Endodermal cell (in vitro differentiated cells): ENCODE results near the gene TRIM41. TPM values are rescaled to one million over a fixed set of nuclear protein-coding genes. Genes with fewer than 3 reads are reported as not detected.
A peak's percentile ranks its signal among the peaks of the same experiment; 100 is the strongest.
"Not testable (repeated sequence)": the region's sequence is repeated elsewhere in the genome, so short reads cannot be mapped to it uniquely, and the experiment has no call there.

Source experiments
- DNase-seq: peaks from one replicate; pipeline ENCODE4 v3.0.0-alpha.2; 2017
- H3K27ac ChIP-seq: 2 replicates; pipeline ENCODE4 v1.5.1; 2013; ENCODE audit warnings: mild to moderate bottlenecking, low read depth, low read length, moderate library complexity
- H3K27me3 ChIP-seq: 2 replicates; pipeline ENCODE4 v1.6.1; 2013; ENCODE audit warnings: mild to moderate bottlenecking, low read length, moderate library complexity; ENCODE audit not compliant: insufficient read depth, control insufficient read depth, poor library complexity, severe bottlenecking
- H3K36me3 ChIP-seq: 2 replicates; pipeline ENCODE4 v1.7.0; 2013; ENCODE audit warnings: mild to moderate bottlenecking, low read length, moderate library complexity; ENCODE audit not compliant: control insufficient read depth, insufficient read depth
- H3K4me1 ChIP-seq: one replicate; pipeline ENCODE4 v1.7.0; 2013; ENCODE audit warnings: low read length; ENCODE audit not compliant: control insufficient read depth, insufficient read depth
- H3K4me3 ChIP-seq: 2 replicates; pipeline ENCODE4 v1.5.1; 2013; ENCODE audit warnings: mild to moderate bottlenecking, low read length, moderate library complexity
- H3K9ac ChIP-seq: 2 replicates; pipeline ENCODE4 v1.6.1; 2013; ENCODE audit warnings: mild to moderate bottlenecking, low read length, moderate library complexity; ENCODE audit not compliant: poor library complexity, severe bottlenecking; ENCODE audit errors: extremely low read depth
- H3K9me3 ChIP-seq: 2 replicates; pipeline ENCODE4 v1.6.1; 2013; ENCODE audit warnings: mild to moderate bottlenecking, low read length, moderate library complexity; ENCODE audit not compliant: control insufficient read depth
- H3K27ac Mint-ChIP-seq: 2 replicates; pipeline ENCODE4 v1.8.0; 2020; ENCODE audit warnings: mixed read lengths
- H3K27me3 Mint-ChIP-seq: 2 replicates; pipeline ENCODE4 v1.8.0; 2021; ENCODE audit warnings: mild to moderate bottlenecking, mixed read lengths; ENCODE audit not compliant: insufficient read depth
- H3K36me3 Mint-ChIP-seq: 2 replicates; pipeline ENCODE4 v1.8.0; 2020; ENCODE audit warnings: low read depth, mixed read lengths
- H3K4me1 Mint-ChIP-seq: 2 replicates; pipeline ENCODE4 v1.8.0; 2020; ENCODE audit warnings: mixed read lengths
- H3K4me3 Mint-ChIP-seq: 2 replicates; pipeline ENCODE4 v1.8.0; 2020; ENCODE audit warnings: mild to moderate bottlenecking, moderate library complexity, mixed read lengths
- H3K9me3 Mint-ChIP-seq: 2 replicates; pipeline ENCODE4 v1.8.0; 2020; ENCODE audit warnings: mild to moderate bottlenecking, mixed read lengths
- WGBS, 2 experiments: methylation state at CpG; one replicate each; pipeline versions ENCODE4 v1.1.5 to v1.1.7; 2013; ENCODE audit warnings: missing lambda C conversion rate in 2 of 2, mixed read lengths in 1 of 2; ENCODE audit not compliant: insufficient coverage in 1 of 2, insufficient read length in 1 of 2; 5-methylcytosine and 5-hydroxymethylcytosine counted together
- total RNA-seq, 2 donors: library from RNA; stranded (reverse); fragmentation: NEBNext Ultra II Directional in 1 of 2; extraction: Animal tissue kit (Norgen Biotek cat#: 25700) in 1 of 2; gene quantifications; 2 replicates in 1 of 2; 3 replicates in 1 of 2; pipeline ENCODE4 v1.2.1, GENCODE V29; 2021
- TF ChIP-seq, protein P1 (sequence below): fragments of 200-600 bp; sonication (generic); conservative IDR thresholded peaks from 2 replicates; pipeline ENCODE4 v1.5.0; 2021; ENCODE audit warnings: antibody characterized with exemption, mild to moderate bottlenecking

Gene TRIM41
- total RNA-seq, 2 donors from 2014 or later: 37.5 to 41.7 TPM

DNA sequence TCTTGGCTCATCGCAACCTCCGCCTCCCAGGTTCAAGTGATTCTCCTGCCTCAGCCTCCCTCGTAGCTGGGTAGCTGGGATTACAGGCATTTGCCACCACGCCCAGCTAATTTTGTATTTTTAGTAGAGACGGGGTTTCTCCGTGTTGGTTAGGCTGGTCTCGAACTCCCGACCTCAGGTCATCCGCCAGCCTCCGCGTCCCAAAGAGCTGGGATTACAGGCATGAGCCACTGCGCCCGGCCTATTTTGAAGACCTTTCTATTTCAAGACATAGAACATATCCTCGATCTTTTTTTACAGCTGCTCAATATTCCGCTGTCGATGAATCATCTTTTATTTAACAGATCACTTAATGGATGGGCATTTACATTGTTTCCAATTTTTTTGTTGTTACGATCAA, 12.4 kb upstream of the TRIM41 start:
- not testable (repeated sequence) for DNase-seq, H3K4me1 ChIP-seq, H3K9ac ChIP-seq, H3K9me3 ChIP-seq, H3K4me1 Mint-ChIP-seq, H3K27ac Mint-ChIP-seq, H3K27ac ChIP-seq, H3K36me3 Mint-ChIP-seq, H3K36me3 ChIP-seq, H3K4me3 Mint-ChIP-seq, H3K4me3 ChIP-seq, H3K9me3 Mint-ChIP-seq
- peaks cover 27% of the 10 kb centered on the region for H3K27me3 ChIP-seq
- H3K27me3 Mint-ChIP-seq: peaks cover 32% of the 10 kb centered on the region
- 80 to 82% methylated on average over 16 to 17 of the region's 17 CpGs for WGBS, 2 experiments

- H3K27me3 ChIP-seq: peaks cover 26% of the 10 kb centered on the region
- H3K27ac ChIP-seq: no peak overlapping the region
- H3K4me3 Mint-ChIP-seq: no peak overlapping the region
- no peak overlapping the region for H3K9ac ChIP-seq
- TF ChIP-seq, protein P1, sequence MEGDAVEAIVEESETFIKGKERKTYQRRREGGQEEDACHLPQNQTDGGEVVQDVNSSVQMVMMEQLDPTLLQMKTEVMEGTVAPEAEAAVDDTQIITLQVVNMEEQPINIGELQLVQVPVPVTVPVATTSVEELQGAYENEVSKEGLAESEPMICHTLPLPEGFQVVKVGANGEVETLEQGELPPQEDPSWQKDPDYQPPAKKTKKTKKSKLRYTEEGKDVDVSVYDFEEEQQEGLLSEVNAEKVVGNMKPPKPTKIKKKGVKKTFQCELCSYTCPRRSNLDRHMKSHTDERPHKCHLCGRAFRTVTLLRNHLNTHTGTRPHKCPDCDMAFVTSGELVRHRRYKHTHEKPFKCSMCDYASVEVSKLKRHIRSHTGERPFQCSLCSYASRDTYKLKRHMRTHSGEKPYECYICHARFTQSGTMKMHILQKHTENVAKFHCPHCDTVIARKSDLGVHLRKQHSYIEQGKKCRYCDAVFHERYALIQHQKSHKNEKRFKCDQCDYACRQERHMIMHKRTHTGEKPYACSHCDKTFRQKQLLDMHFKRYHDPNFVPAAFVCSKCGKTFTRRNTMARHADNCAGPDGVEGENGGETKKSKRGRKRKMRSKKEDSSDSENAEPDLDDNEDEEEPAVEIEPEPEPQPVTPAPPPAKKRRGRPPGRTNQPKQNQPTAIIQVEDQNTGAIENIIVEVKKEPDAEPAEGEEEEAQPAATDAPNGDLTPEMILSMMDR: peak; percentile 55
- peak; percentile 51 for DNase-seq
- H3K4me3 ChIP-seq: no peak overlapping the region
- peaks cover 30% of the 10 kb centered on the region for H3K27me3 Mint-ChIP-seq
- 46 to 55% methylated on average over 7 of the region's 7 CpGs for WGBS, 2 experiments
- no peaks in the 10 kb centered on the region for H3K4me1 ChIP-seq
- H3K9me3 ChIP-seq: no peaks in the 10 kb centered on the region
- H3K36me3 Mint-ChIP-seq: no peaks in the 10 kb centered on the region
- H3K4me1 Mint-ChIP-seq: peaks cover 2% of the 10 kb centered on the region
- no peaks in the 10 kb centered on the region for H3K36me3 ChIP-seq
- no peaks in the 10 kb centered on the region for H3K9me3 Mint-ChIP-seq
- no peak overlapping the region for H3K27ac Mint-ChIP-seq
These were observed 11.9 kb upstream of the TRIM41 start for GRCh38 chr5:181211208-181211607.

DNA sequence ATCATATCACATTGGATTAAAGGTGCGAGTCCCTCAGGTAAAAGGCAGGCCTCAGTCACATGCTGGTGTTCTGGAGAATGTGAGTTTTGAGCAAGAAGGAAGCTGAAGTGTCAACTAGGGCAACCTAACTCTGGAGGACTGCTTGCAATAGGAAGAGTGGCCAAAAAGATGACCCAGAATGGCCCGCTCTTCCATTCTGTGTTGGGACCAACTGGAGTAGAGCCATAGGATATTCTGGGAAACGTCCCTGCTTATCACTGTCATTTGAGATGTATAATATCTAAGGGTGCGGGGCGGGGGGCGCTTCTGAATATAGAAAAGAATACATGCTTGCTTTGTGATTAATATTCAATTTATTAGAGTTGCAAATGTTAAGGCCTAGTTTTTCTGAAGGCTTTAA, 11.0 kb upstream of the TRIM41 start:
- Mint-ChIP-seq H3K4me1 (peaks cover 2% of the 10 kb centered on the region), H3K27ac (no peak overlapping the region), H3K27me3 (peaks cover 31% of the 10 kb centered on the region), H3K9me3 (no peaks in the 10 kb centered on the region), H3K4me3 (no peak overlapping the region), H3K36me3 (no peaks in the 10 kb centered on the region)
- Histone ChIP-seq H3K27ac (no peak overlapping the region), H3K4me3 (no peak overlapping the region), H3K9ac (no peak overlapping the region), H3K9me3 (no peaks in the 10 kb centered on the region), H3K4me1 (no peaks in the 10 kb centered on the region), H3K36me3 (no peaks in the 10 kb centered on the region), H3K27me3 (peaks cover 28% of the 10 kb centered on the region)
- TF ChIP-seq, protein P1: no peak
- no peak for DNase-seq
- 92 to 94% methylated on average over 6 of the region's 6 CpGs for WGBS, 2 experiments

- H3K9me3 ChIP-seq: no peaks in the 10 kb centered on the region
- no peak for DNase-seq
- peaks cover 28% of the 10 kb centered on the region for H3K27me3 ChIP-seq
- H3K4me3 ChIP-seq: no peak overlapping the region
- H3K36me3 ChIP-seq: no peaks in the 10 kb centered on the region
- Mint-ChIP-seq H3K4me1 (peaks cover 2% of the 10 kb centered on the region), H3K27ac (no peak overlapping the region), H3K36me3 (no peaks in the 10 kb centered on the region), H3K27me3 (peaks cover 38% of the 10 kb centered on the region), H3K9me3 (no peaks in the 10 kb centered on the region), H3K4me3 (no peak overlapping the region)
- no peaks in the 10 kb centered on the region for H3K4me1 ChIP-seq
- no peak overlapping the region for H3K9ac ChIP-seq
- no peak overlapping the region for H3K27ac ChIP-seq
- TF ChIP-seq, protein P1: no peak
- WGBS, 2 experiments: 52% methylated on average over 2 of the region's 2 CpGs; no CpG with 5 or more reads in 1 of the 2 experiments
These were observed 10.1 kb upstream of the TRIM41 start for GRCh38 chr5:181212934-181213333.

- H3K36me3 ChIP-seq, H3K4me3 Mint-ChIP-seq, H3K9me3 ChIP-seq, H3K36me3 Mint-ChIP-seq, H3K9me3 Mint-ChIP-seq, DNase-seq, H3K9ac ChIP-seq, H3K27ac ChIP-seq, H3K4me1 Mint-ChIP-seq, H3K4me1 ChIP-seq, H3K27ac Mint-ChIP-seq, H3K4me3 ChIP-seq: not testable (repeated sequence)
- H3K27me3 ChIP-seq: peaks cover 28% of the 10 kb centered on the region
- H3K27me3 Mint-ChIP-seq: peaks cover 39% of the 10 kb centered on the region
- WGBS, 2 experiments: 93% methylated on average over 5 to 10 of the region's 10 CpGs
These were observed 8.8 kb upstream of the TRIM41 start for GRCh38 chr5:181214249-181214648.
